ENCODE results near the gene MBNL1. TPM values are rescaled to one million over a fixed set of nuclear protein-coding genes. Genes with fewer than 3 reads are reported as not detected.

MBNL1 gene
- total RNA-seq, 1 experiment from 2014 or later, result 117 TPM

DNA sequence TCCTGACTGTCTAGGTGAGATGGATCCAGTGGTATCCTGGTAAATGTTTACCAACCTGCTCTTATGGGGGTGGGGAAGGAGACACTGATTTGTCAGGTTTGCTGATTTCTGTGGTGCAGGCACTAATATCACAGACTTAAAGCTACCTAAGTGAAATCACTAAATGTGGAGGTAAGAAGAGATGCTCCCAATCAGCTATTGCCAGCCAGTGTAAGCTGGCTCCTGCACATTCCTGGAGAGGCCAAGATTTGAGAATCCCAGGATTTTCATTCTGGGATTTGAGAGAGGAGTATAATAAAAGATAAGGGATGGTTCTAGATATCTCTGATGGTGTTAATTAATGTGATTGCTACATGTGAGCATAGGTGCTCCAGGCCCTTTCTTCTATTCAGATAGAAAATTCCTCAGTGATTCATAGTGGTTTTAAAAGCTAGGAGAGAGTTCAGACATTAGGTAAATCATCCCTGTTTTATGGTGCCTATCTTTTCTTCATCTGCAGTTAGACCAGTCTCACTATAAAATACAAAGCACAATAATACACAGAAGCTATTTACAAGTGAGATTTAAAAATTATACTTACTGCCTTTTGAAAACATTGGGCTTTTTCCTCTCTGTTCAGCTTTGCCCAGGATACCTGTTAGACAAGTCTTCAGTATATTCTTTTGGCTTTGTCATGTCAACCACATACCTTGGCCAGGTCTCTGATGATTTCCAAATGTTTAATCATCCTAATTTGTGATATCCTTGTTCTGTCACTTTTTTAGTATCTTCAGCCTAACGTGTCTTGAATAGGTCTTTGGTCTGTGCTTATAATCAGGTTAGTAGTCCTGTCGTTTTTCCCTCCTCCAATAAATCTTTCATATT, 90.9 kb downstream of the MBNL1 start:
- POLR2A ChIA-PET (ENCODE audit: low non-redundant PET), result no interaction called here
- no peak for TF ChIP-seq EZH2 (IDR thresholded peaks at IDR 0.05; ENCODE audit: borderline replicate concordance, low read depth, low read length, poor library complexity, severe bottlenecking)
- TF ChIP-seq, protein P1, sequence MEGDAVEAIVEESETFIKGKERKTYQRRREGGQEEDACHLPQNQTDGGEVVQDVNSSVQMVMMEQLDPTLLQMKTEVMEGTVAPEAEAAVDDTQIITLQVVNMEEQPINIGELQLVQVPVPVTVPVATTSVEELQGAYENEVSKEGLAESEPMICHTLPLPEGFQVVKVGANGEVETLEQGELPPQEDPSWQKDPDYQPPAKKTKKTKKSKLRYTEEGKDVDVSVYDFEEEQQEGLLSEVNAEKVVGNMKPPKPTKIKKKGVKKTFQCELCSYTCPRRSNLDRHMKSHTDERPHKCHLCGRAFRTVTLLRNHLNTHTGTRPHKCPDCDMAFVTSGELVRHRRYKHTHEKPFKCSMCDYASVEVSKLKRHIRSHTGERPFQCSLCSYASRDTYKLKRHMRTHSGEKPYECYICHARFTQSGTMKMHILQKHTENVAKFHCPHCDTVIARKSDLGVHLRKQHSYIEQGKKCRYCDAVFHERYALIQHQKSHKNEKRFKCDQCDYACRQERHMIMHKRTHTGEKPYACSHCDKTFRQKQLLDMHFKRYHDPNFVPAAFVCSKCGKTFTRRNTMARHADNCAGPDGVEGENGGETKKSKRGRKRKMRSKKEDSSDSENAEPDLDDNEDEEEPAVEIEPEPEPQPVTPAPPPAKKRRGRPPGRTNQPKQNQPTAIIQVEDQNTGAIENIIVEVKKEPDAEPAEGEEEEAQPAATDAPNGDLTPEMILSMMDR (conservative IDR thresholded peaks at IDR 0.05; ENCODE audit: low read depth, low read length), result no peak
- intact Hi-C loops (cut with micrococcal nuclease; ENCODE audit: unreplicated experiment), result no loop called here

DNA sequence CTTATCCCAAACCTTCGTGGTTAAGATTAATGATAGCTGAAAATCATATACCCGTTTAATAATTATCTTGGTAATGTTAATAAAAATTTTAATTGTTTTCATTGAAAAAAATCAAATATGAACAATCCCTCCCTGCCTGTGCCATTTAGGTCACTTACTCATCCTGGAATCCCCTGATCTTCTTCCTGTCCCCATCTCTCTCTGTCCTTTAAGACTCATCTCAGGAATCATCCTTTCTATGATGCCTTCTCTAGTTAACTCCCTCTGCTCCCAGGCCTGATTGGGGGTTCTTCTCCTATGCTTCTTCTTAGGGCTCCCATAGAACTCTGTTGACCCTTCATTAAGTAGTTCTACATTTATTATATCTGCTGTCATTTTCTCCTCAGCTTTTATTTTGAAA, 91.6 kb downstream of the MBNL1 start:
- no peak overlapping the region for H3K27ac ChIP-seq (ENCODE audit: low read depth, low read length, poor library complexity, severe bottlenecking)
- POLR2A ChIA-PET (ENCODE audit: low non-redundant PET), result no interaction called here
- no peaks in the 10 kb centered on the region for H3K4me1 ChIP-seq (ENCODE audit: insufficient read depth, low read length, poor library complexity, severe bottlenecking)
- H3K4me3 ChIP-seq (ENCODE audit: low read depth, low read length, poor library complexity, severe bottlenecking), result no peak overlapping the region
- DNase-seq (ENCODE audit: low spot score), result no peak
- TF ChIP-seq EZH2 (IDR thresholded peaks at IDR 0.05; ENCODE audit: borderline replicate concordance, low read depth, low read length, poor library complexity, severe bottlenecking), result no peak
- TF ChIP-seq, protein P1 (conservative IDR thresholded peaks at IDR 0.05; ENCODE audit: low read depth, low read length), result no peak
- CTCF ChIA-PET, result no interaction called here
- no peaks in the 10 kb centered on the region for H3K36me3 ChIP-seq (ENCODE audit: insufficient read depth, low read length, poor library complexity, severe bottlenecking)
- no peaks in the 10 kb centered on the region for H3K9me3 ChIP-seq (ENCODE audit: low read depth, low read length, poor library complexity, severe bottlenecking)
- intact Hi-C loops (cut with micrococcal nuclease; ENCODE audit: unreplicated experiment), result no loop called here
- H3K27me3 ChIP-seq (replicated peaks; ENCODE audit: insufficient read depth, low read depth, low read length, poor library complexity), result no peaks in the 10 kb centered on the region
- BruUV-seq (replicated peaks), result no TSS peak

More for the DNA sequence above, 90.9 kb downstream of the MBNL1 start:
- H3K9me3 ChIP-seq (ENCODE audit: low read depth, low read length, poor library complexity, severe bottlenecking), result no peaks in the 10 kb centered on the region
- H3K27ac ChIP-seq (ENCODE audit: low read depth, low read length, poor library complexity, severe bottlenecking), result no peak overlapping the region
- no TSS peak for BruUV-seq (replicated peaks)
- CTCF ChIA-PET, result no interaction called here
- H3K4me1 ChIP-seq (ENCODE audit: insufficient read depth, low read length, poor library complexity, severe bottlenecking), result no peaks in the 10 kb centered on the region
- no peak overlapping the region for H3K4me3 ChIP-seq (ENCODE audit: low read depth, low read length, poor library complexity, severe bottlenecking)
- no peaks in the 10 kb centered on the region for H3K36me3 ChIP-seq (ENCODE audit: insufficient read depth, low read length, poor library complexity, severe bottlenecking)
- DNase-seq (ENCODE audit: low spot score), result no peak
- no peaks in the 10 kb centered on the region for H3K27me3 ChIP-seq (replicated peaks; ENCODE audit: insufficient read depth, low read depth, low read length, poor library complexity)

DNA sequence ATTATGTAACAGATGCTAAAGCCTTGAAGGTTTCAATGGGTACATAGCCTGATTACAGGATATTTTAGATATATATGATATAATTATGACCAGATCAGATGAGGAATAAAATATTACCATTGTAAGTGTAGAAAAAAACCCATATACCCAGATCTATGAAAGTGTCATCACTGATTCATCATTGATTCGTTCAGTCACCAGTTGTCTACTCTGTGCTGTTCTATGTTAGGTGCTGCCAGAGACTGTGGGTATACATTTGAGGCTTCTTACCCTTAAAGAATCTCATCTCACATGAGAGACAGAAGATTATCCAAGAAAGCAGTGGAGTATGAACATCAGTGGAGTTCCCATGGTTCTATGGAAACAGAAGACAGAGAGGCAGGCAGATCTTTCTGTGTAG, 92.2 kb downstream of the MBNL1 start:
- intact Hi-C loops (cut with micrococcal nuclease; ENCODE audit: unreplicated experiment), result no loop called here
- TF ChIP-seq, protein P1 (conservative IDR thresholded peaks at IDR 0.05; ENCODE audit: low read depth, low read length), result no peak
- TF ChIP-seq EZH2 (IDR thresholded peaks at IDR 0.05; ENCODE audit: borderline replicate concordance, low read depth, low read length, poor library complexity, severe bottlenecking), result no peak
- Histone ChIP-seq H3K9me3 (ENCODE audit: low read depth, low read length, poor library complexity, severe bottlenecking) (no peaks in the 10 kb centered on the region), H3K27me3 (replicated peaks; ENCODE audit: insufficient read depth, low read depth, low read length, poor library complexity) (no peaks in the 10 kb centered on the region), H3K27ac (ENCODE audit: low read depth, low read length, poor library complexity, severe bottlenecking) (no peak overlapping the region), H3K4me1 (ENCODE audit: insufficient read depth, low read length, poor library complexity, severe bottlenecking) (no peaks in the 10 kb centered on the region), H3K4me3 (ENCODE audit: low read depth, low read length, poor library complexity, severe bottlenecking) (no peak overlapping the region), H3K36me3 (ENCODE audit: insufficient read depth, low read length, poor library complexity, severe bottlenecking) (no peaks in the 10 kb centered on the region)
- no peak for DNase-seq (ENCODE audit: low spot score)
- ChIA-PET POLR2A (ENCODE audit: low non-redundant PET) (no interaction called here), CTCF (no interaction called here)
- no TSS peak for BruUV-seq (replicated peaks)
